GM18873 (cell line): Measurements from ENCODE around the gene TARS2.

ENCODE experiments used
- ATAC-seq: cut with Tn5 transposase; IDR thresholded peaks from one replicate; pipeline ENCODE4 v1.9.1; 2021; ENCODE audit warnings: mild to moderate bottlenecking, moderate library complexity, moderate number of reproducible peaks; ENCODE audit not compliant: unreplicated experiment, low FRiP score

TARS2 gene

DNA sequence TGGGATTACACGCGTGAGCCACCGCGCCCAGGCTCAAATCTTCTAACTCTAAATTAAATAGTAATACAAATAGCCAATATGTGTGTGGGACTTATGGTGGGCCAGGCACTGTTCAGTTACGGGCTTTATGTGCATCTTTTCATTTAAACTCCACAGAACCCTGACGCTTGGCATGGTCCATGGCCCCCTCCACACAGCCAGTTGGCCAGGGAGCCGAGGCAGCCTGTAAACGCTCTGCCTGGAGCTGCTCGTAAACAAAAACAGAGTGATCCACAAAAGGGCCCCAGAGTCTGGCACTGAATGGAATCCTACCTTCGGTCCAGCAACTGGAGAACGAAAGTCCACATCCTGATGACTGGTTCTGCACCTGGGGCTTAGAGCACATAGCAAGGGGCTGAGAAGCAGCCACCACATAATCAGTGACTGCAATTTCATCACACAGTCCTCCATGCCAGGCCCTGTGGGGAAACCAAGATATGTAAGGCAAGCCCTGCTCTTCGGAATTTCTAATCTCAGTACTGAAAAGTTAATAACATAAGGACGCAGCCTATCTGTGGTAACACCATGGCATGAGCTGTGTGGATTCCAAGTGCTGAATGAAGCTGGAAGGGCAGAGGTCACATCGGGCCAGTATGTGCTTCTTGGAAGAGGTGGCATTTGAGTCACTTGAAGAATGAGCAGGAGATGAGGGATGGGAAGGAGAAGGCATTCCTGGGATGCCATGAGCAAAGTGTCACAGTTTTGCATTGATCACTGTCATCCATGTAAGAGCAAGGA lies 48.5 kb downstream of the TARS2 start:
- ATAC-seq, result no peak

DNA sequence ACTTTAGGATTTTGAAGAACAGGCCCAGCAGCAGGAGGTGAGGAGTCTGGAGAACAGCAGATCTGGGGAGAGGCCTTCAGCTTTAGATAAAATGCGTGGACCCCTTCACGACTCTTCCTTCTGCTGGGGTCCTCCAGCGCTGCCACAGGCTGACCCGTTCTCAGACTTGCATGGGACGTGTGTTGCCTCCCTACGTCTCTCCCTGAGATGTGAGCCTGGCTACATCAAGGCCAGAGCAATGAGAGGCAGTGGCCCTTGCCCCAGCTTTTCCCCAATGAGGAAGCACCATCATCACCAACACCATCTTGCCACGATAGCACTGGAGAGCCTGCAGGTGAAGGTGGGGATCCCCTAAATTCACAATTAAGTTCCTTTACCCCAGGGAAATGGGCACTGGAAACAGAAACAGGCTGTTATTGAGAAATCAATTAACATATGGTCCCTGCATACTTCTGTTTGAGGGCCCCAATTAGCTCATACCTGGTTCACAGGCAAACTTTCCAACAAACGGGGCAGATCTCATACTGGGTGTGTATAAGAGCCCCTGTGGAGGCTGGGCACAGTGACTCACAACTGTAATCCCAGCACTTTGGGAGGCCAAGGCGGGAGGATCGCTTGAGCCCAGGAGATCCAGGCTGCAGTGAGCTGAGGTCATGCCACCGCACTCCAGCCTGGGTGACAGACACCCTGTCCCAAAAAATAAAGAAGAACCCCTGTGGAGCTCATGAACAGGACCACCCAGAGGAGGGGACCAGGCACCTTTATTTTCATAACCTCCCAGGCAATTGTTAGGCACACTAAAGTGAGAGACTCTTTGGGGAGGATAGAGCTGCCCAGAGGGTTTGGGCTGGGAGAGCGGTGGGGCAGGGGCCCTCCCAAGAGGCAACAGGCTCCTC lies 49.9 kb downstream of the TARS2 start:
- ATAC-seq, result no peak

- no peak for ATAC-seq
Measured at GRCh38 chr1:150537732-150538684, 50.8 kb downstream of the TARS2 start.

- ATAC-seq, result no peak
Measured at GRCh38 chr1:150543500-150544143, 56.4 kb downstream of the TARS2 start.

GRCh38 chr1:150544204-150544603 lies 57.0 kb downstream of the TARS2 start:
- ATAC-seq, result no peak

DNA sequence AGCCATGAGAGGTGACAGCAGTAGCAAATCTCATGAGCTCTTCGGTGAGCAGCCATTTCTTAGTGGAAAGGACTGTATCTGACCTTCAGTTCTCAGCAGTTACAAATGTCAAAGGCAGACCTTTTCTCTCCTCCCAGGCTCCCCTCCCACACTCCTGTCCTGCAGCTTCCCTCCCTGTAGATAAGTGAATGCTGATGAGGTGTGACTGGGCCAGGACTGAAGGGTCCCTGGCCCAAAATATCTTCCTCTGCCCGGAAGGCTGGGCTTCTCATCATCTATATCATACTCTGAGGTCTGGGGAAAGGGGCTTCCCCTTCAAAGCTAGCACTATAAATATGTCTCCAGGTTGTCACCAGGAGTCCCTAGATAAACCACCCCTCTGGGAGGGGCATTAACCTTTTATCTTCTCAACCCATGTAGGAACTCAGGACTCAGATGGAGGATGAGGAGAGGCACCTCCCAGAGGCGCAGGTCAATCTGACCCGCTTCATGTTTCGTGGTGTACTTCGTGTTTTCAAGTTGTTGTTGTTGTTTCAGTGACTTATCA lies 58.3 kb downstream of the TARS2 start:
- no peak for ATAC-seq

DNA sequence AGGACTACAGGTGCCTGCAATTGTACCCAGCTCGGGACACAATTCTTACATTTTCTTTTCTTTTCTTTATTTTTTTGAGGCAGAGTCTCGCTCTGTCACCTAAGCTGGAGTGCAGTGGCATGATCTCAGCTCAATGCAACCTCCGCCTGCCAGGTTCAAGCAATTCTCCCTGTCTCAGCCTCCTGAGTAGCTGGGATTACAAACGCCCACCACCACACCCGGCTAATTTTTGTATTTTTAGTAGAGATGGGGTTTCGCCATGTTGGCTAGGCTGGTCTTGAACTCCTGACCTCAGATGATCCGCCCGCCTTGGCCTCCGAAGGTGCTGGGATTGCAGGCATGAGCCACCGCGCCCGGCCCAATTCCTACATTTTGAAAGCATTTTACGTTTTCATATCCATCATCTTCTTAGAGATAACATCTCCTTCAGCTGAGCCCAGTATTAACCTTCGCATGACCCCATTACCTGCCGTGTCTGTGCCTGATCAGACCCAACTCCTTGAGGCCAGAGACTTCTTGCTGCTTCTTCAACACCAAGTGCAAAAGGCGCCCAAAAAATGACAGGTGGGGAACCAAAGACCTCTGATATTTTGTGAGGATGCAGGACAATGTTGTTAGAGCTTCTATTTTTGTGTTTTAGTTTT lies 59.2 kb downstream of the TARS2 start:
- no peak for ATAC-seq

- no peak for ATAC-seq
Measured at GRCh38 chr1:150548324-150548631, 61.1 kb downstream of the TARS2 start.

DNA sequence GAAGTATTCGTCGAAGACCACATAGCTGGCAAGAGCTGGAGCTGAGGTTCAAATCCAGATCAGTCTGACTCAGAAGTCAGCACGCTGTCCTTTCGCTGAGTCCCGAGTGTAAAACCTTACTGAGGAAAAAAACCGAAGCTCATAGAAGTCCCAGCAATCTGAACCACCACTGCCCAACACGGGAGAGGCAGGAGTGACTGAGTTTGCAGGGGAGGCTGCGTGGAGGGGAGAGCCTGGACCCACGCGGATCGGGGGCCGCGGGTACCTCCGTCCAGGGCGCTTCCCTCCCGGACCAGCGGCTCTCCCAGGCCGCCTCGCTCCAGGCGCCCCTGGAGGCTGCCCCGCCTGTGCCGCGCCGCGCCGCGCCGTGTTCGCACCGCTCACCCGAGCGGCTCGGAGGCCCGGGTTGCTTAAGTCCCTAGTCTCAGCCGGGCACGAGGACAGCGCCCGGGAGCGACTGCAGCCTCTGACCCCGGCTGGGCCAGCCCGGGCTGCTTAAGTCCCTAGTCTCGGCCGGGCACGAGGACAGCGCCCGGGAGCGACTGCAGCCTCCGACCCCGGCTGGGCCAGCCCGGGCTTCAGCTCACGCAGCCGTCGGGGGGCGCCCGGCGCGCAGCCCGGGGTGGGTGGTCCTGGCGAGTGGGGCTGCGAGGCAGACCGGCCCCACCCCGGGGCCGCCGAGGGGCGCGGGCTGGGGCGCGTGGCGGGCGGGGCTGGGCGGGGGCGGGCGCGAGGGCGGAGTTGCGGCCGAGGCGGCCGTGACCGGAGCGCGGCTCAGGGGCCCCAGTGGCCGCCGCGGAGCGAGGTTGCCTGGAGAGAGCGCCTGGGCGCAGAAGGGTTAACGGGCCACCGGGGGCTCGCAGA lies 61.6 kb downstream of the TARS2 start, which contains the start of gene ADAMTSL4:
ADAMTSL4 (plus strand) TSS at position 777 of the 864 bp plus-strand sequence. CDS start 2,881 bp downstream, outside the sequence.
- ATAC-seq, result no peak

GRCh38 chr1:150549496-150550221 lies 62.4 kb downstream of the TARS2 start:
- ATAC-seq, result no peak

- no peak for ATAC-seq
Measured at GRCh38 chr1:150550222-150551050, 63.2 kb downstream of the TARS2 start.

- no peak for ATAC-seq
Measured at GRCh38 chr1:150551051-150551783, 64.0 kb downstream of the TARS2 start.

GRCh38 chr1:150551784-150552127 lies 64.5 kb downstream of the TARS2 start:
- no peak for ATAC-seq

DNA sequence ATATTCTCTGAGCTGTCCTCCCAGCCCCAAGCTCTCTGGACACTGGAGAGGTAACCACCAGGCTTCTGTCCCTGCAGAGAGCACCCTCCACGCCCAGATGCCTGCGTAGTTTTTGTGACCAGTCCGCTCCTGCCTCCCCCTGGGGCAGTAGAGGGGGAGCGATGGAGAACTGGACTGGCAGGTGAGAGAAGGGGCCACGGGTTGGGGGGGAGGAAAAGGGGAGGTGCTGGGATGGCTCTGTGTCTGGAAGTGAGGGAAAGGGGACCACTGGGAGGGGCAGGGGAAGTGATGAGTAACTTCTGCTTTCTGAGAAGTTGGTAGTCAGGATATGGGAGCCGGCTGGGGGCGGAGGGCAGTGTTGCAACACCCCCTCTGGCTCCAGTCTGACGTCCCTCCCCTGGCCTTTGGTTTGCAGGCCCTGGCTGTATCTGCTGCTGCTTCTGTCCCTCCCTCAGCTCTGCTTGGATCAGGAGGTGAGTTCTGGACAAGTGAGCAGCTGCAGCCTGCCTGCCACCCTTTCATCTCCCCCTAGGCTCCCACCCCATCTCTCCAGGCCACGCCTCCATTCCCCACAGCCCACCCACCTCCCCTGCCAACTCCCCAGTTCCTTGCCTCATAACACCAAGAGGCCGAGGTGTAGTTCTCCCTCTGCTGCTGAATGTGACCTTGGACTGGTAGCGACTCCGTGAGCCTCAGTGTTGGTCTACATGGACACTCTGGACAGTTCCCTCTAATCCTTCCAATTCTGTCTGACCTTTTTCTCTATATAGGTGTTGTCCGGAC lies 65.1 kb downstream of the TARS2 start:
- no peak for ATAC-seq

DNA sequence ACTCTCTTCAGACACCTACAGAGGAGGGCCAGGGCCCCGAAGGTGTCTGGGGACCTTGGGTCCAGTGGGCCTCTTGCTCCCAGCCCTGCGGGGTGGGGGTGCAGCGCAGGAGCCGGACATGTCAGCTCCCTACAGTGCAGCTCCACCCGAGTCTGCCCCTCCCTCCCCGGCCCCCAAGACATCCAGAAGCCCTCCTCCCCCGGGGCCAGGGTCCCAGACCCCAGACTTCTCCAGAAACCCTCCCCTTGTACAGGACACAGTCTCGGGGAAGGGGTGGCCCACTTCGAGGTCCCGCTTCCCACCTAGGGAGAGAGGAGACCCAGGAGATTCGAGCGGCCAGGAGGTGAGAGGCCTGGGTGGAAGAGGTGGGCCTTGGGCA lies 65.7 kb downstream of the TARS2 start:
- ATAC-seq, result no peak
